B cell (primary cell): Measurements from ENCODE around the gene ZNF311.

ENCODE experiments used
- EZH2 ChIP-seq: IDR thresholded peaks from 2 replicates; pipeline ENCODE4 v1.6.1; 2012; ENCODE audit warnings: borderline replicate concordance, low read depth, mild to moderate bottlenecking, moderate library complexity, low read length; ENCODE audit not compliant: insufficient read depth, poor library complexity, severe bottlenecking
- TF ChIP-seq, protein P1 (sequence below): fragments of 200-600 bp; IDR thresholded peaks from one replicate; pipeline ENCODE4 v1.8.0; 2022; ENCODE audit warnings: antibody characterized with exemption, mild to moderate bottlenecking

DNA sequence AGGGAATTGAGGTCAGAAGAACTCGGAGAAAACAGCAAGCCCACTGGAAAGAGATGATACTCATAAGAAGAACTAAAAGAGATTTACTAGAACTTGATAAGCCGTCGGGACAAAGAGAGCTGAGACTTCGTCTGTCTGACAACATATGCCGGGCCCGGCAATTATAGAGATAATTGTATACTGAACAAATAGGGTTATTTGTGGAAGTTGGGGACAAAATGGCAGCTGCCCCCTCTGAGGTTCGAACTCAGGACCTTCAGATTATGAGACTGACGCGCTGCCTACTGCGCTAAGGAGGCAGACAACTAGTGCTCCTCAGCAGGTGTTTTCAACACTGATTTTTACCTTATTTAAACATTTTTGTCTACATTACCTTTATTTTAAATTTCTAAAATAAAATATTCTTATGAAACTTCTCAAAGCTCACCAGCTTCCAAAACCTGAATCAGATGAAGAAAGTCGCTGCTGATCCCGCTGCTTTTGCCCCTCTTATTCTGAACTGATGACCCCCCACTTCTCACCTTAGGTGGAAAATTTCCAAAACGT, 52.0 kb downstream of the ZNF311 start:
- TF ChIP-seq, protein P1, sequence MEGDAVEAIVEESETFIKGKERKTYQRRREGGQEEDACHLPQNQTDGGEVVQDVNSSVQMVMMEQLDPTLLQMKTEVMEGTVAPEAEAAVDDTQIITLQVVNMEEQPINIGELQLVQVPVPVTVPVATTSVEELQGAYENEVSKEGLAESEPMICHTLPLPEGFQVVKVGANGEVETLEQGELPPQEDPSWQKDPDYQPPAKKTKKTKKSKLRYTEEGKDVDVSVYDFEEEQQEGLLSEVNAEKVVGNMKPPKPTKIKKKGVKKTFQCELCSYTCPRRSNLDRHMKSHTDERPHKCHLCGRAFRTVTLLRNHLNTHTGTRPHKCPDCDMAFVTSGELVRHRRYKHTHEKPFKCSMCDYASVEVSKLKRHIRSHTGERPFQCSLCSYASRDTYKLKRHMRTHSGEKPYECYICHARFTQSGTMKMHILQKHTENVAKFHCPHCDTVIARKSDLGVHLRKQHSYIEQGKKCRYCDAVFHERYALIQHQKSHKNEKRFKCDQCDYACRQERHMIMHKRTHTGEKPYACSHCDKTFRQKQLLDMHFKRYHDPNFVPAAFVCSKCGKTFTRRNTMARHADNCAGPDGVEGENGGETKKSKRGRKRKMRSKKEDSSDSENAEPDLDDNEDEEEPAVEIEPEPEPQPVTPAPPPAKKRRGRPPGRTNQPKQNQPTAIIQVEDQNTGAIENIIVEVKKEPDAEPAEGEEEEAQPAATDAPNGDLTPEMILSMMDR, result no peak
- no peak for TF ChIP-seq EZH2
